GM21447 (cell line): Measurements from ENCODE around the gene RAPGEF4.

ENCODE experiments used
- ATAC-seq: cut with Tn5 transposase; IDR thresholded peaks from one replicate; pipeline ENCODE4 v1.9.1; 2021; ENCODE audit not compliant: unreplicated experiment

Gene RAPGEF4

DNA sequence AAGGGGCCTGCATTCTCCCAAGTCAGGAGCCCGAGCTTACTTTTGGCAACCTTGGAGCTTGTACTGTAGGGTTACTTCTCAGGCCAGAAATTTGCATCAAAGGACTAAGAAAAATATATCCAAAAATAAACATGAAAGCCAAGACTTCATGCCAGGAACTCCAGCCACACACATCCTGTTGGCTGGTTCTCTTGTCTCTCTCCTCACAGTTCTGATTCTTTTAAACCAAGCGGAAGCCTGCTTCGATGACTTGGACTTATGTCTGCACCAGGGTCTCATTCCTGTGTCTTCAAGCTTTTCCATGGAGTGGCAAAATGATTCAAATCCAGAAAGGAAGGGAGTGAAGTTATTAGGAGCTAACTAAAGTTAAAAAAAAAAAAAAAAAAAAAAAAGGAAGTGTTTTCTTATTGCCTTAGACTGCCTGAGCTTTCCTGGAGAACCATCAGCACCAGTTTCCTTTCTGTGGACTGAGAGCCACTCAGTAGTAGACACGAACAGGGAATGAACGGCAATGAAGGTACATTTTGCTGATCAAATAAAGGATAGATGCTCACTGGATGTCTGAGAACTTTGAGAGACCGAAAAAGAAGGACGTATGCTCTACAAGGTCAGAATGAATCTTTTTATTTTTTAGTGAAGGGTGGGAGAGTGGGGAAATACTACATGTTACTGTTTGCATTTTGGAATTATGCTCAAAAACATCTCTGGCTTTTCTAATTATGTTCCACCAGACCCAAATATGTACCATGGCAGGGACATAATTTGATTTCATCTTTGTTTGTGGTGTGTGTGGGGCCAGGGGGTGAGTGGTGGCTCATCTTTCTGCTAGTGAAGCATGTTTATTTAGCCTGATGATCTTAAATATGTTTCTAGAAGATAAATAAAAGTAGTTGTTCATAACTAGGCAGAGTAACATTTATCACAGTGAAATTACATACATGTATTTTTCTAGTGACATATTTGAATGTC, 86.0 kb downstream of the RAPGEF4 start:
- ATAC-seq, result no peak

GRCh38 chr2:172822585-172822984, 86.9 kb downstream of the RAPGEF4 start:
- no peak for ATAC-seq

DNA sequence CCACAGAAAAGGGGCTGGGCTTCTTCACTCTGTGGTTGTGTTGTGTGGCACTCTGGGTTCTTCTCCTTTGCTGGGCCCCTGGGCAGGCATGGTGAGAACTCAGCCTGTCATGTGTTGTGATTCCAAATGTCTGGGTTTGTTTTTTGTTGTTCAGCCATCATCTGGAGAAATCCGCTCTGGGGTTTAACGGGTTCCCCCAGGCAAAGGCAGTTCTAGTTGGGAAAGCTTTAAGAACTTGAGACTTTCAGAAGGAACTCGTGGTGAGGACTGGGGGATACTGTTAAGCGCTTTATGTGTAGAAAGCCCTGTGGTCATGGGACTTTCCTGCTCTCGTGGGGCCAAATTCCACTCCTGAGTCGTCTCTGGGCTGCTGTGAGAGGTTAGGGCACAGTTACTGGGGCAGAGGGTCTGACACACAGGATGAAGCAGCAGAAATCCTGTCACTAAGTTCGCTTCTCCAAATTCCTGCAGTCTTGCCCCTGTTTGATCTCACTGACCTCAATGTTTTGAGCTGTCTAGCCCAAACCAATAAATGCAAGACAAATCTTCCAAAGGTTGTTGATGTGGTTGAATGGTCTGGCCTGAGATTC, 87.7 kb downstream of the RAPGEF4 start:
- no peak for ATAC-seq

GRCh38 chr2:172826522-172826921, 90.9 kb downstream of the RAPGEF4 start:
- ATAC-seq, result no peak

GRCh38 chr2:172829229-172829628, 93.6 kb downstream of the RAPGEF4 start:
- ATAC-seq, result no peak

DNA sequence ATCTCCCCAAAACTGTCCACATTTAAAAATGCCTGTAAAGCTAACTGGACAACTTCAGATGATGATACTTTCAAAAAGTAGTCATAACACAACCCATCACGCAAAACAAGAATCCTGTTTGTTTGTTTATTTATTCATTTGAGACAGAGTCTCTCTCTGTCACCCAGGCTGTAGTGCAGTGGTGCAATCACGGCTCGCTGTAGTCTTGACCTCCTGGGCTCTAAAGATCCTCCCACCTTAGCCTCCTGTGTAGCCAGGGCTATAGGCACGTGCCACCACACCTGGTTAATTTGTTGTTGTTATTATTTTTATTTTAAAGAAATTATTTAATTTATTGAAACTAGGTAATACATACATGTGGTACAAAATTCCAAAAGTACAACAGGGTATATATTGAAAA, 94.8 kb downstream of the RAPGEF4 start:
- no peak for ATAC-seq

- ATAC-seq, result no peak
These were observed 98.3 kb downstream of the RAPGEF4 start for GRCh38 chr2:172833898-172834297.

- no peak for ATAC-seq
These were observed 99.2 kb downstream of the RAPGEF4 start for GRCh38 chr2:172834881-172835280.

GRCh38 chr2:172836347-172836821, 100.7 kb downstream of the RAPGEF4 start:
- ATAC-seq, result no peak

GRCh38 chr2:172836827-172837226, 101.2 kb downstream of the RAPGEF4 start:
- no peak for ATAC-seq

GRCh38 chr2:172839446-172839845, 103.8 kb downstream of the RAPGEF4 start:
- ATAC-seq, result no peak

DNA sequence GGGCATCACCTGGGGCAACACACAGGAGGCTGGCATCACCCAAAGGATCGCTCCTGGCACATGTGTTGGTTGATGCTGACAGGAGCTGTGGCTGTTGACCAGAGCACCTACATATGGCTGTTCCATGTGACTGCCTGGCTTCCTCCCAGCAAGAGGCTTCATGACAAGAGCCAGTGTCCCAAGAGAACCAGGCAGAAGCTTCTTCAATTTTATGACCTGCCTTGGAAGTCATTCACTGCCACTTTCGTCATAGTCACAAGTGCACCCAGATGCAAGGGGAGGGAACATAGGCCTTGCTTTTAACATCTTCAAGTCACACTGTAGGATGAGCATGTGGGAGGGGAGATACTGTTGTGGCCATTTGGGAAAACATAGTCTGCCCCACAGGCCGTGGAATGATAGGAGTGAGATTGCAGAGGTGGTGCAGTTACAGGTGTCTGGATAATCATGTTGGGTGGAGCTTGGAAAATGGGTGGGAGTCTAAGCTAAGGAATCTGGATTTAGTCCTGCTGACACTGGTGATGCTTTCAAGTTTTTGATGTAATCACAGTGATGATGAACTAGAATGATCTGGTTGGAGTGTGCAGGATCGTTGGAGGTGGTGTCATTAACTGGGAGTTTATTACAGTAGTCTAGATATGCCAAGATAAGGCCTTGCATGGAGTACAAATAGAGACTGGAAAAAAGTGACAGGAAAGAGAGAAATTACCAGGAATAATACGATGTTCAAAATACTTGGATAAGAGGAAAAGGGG, 107.0 kb downstream of the RAPGEF4 start:
- ATAC-seq, result no peak

GRCh38 chr2:172843266-172843582, 107.6 kb downstream of the RAPGEF4 start:
- no peak for ATAC-seq

GRCh38 chr2:172843902-172844715, 108.5 kb downstream of the RAPGEF4 start:
- ATAC-seq, result no peak

DNA sequence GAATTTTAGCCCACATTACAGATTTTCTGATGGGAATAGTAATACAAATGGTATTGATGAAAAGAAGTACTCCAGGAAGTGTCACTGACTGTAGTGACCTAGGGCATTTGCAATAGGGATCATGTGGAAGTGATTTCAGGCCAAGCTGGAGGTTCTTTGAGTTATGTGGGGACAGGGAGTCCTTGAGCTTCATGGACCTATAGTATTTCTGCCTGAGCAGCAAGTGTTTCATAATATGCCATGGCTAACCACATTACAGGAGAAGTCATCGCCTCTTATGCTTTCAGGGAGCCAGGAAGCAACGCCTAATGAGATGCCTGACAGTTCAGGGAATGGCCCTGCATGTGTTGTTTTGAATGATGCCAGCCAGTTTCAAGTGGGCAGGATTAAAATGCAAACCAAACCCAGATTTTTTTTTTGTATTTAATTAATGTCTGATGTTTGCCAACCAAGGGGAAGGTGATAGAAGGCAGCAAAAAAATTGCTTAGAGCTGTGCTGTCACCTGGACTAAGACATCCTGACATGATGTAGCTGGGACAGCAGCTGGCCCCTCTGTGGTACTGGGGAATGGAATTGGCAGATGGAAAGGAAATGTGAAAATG, 109.5 kb downstream of the RAPGEF4 start:
- no peak for ATAC-seq

DNA sequence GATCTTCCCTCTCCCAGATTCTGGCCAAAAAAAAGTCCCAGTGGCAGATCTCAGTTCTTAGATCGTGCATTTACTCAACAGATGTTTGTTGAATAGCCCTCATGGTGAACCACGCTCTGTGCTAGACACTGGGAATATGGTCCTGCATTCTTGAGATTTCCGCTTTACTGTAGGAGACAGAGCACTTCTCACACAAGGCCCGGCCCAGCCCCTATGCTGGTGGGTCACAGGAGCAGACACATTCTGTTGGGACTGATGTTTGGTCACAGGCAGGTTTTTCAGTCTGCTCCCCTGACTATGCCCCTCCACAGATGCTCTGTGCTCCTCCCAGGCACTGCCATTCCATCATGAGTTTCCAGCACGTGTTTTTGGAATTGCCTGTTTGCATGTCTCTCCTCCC, 110.9 kb downstream of the RAPGEF4 start:
- no peak for ATAC-seq

- ATAC-seq, result no peak
These were observed 111.5 kb downstream of the RAPGEF4 start for GRCh38 chr2:172847188-172847587.

GRCh38 chr2:172848519-172848918, 112.9 kb downstream of the RAPGEF4 start:
- no peak for ATAC-seq

DNA sequence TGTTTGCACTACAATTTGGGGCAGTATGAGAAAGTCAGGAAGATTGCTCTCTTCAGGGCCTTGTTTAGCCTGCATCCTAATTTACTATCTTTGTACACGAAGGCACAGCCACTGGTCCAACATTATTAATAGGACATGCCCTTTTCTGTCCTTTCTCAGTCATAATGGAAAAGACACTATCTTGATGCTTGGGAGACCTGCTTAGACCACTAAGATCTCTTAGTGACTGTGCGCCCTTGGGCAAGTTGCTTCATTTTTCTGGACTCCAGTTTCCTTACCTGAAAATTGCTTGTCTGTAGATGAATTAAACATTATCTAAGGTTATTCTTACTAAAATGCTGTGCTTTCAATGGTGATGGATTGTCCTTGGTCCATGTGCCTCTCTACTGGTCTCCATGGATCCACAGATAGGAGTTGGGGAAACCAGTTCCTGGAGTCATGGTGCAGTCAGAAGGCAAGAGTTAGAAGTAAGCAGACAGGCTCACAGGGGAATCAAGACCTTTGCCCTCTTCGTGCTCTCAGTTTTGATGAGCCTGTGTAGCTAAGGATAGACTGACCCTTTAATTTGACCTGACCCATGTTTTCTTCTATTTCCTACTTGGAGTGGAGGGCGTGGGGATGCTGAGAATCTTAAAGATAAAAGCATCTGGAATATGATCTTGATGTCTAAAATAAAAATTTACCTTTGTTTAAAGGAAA, 114.0 kb downstream of the RAPGEF4 start:
- no peak for ATAC-seq

DNA sequence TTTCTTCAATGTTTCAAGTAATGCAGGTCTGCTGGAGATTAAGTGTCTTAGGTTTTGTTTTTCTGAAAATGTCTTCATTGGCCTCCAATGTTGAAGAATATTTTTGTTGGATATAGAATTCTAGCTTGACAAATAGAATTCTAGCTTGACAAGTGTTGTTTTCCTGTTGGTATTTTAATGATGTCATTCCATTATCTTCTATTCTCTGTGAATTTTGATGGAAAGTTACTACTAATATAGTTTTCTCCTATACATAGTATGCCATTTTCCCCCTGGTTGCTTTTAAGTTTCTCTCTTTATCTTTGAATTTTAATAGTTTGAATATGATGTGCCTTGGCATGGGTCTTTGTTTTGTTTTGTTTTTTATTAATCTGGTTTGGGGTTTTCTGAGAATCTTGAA, 119.9 kb downstream of the RAPGEF4 start:
- no peak for ATAC-seq
